ENCODE results near the gene FOXP1.

- no peak for TF ChIP-seq NCOA2 (IDR thresholded peaks at IDR 0.05; ENCODE audit: partially characterized antibody in 2 of 2)
- no peak for TF ChIP-seq POLR2A (conservative IDR thresholded peaks at IDR 0.05)
- no peak for TF ChIP-seq GABPA (tag; conservative IDR thresholded peaks at IDR 0.05; ENCODE audit: low read depth)
- no peak for TF ChIP-seq HDGF (IDR thresholded peaks at IDR 0.05)
- TF ChIP-seq E2F1 (CRISPR knock-in tag; IDR thresholded peaks at IDR 0.05), result no peak
- no peak for TF ChIP-seq RBM17 (IDR thresholded peaks at IDR 0.05; ENCODE audit: borderline replicate concordance, low read depth, low read length)
- TF ChIP-seq SMAD2 (IDR thresholded peaks at IDR 0.05; ENCODE audit: low read depth, low read length), result no peak
- TF ChIP-seq CTCF (IDR thresholded peaks at IDR 0.05 in 2 of 3, conservative IDR thresholded peaks at IDR 0.05 in 1 of 3; ENCODE audit: insufficient read depth in 2 of 3, low read depth in 1 of 3, low read length in 3 of 3), result no peak
- TF ChIP-seq MLLT1 (IDR thresholded peaks at IDR 0.05), result no peak
- TF ChIP-seq FOXA3 (CRISPR knock-in tag; conservative IDR thresholded peaks at IDR 0.05 in 1 of 2, IDR thresholded peaks at IDR 0.05 in 1 of 2), result no peak
These were observed 506.5 kb downstream of the FOXP1 start for GRCh38 chr3:71077070-71077469.
